ENCODE measurements around the gene FBXL7.

Gene FBXL7

GRCh38 chr5:15669826-15670225, 169.8 kb downstream of the FBXL7 start:
- in situ Hi-C loops (cut with HindIII; ENCODE audit: low pct_ligation_motif_present, low sequenced_read_pairs) = no loop called here

GRCh38 chr5:15674716-15675115, 174.7 kb downstream of the FBXL7 start:
- Histone ChIP-seq H3K36me3 (replicated peaks) (no peaks in the 10 kb centered on the region), H3K27ac (no peak overlapping the region), H3K27me3 (replicated peaks) (no peaks in the 10 kb centered on the region), H3K4me3 (ENCODE audit: low read depth, low read length) (no peak overlapping the region)
- in situ Hi-C loops (cut with HindIII; ENCODE audit: low pct_ligation_motif_present, low sequenced_read_pairs) = no loop called here
- no peak for TF ChIP-seq CTCF (IDR thresholded peaks at IDR 0.05; ENCODE audit: low read depth, low read length, missing control alignments)
- no peak for DNase-seq

More at GRCh38 chr5:15669826-15670225, 169.8 kb downstream of the FBXL7 start:
- no peaks in the 10 kb centered on the region for H3K36me3 ChIP-seq (replicated peaks)
- DNase-seq = no peak
- no peaks in the 10 kb centered on the region for H3K27me3 ChIP-seq (replicated peaks)
- H3K27ac ChIP-seq = no peak overlapping the region
- H3K4me3 ChIP-seq (ENCODE audit: low read depth, low read length) = no peak overlapping the region
- TF ChIP-seq CTCF (IDR thresholded peaks at IDR 0.05; ENCODE audit: low read depth, low read length, missing control alignments) = no peak

GRCh38 chr5:15676591-15676990, 176.6 kb downstream of the FBXL7 start:
- TF ChIP-seq CTCF (IDR thresholded peaks at IDR 0.05; ENCODE audit: low read depth, low read length, missing control alignments) = no peak
- Histone ChIP-seq H3K36me3 (replicated peaks) (no peaks in the 10 kb centered on the region), H3K27me3 (replicated peaks) (no peaks in the 10 kb centered on the region), H3K4me3 (ENCODE audit: low read depth, low read length) (no peak overlapping the region), H3K27ac (no peak overlapping the region)
- in situ Hi-C loops (cut with HindIII; ENCODE audit: low pct_ligation_motif_present, low sequenced_read_pairs) = no loop called here
- no peak for DNase-seq

GRCh38 chr5:15679161-15679560, 179.2 kb downstream of the FBXL7 start:
- no peak overlapping the region for H3K27ac ChIP-seq
- no peaks in the 10 kb centered on the region for H3K27me3 ChIP-seq (replicated peaks)
- no peak overlapping the region for H3K4me3 ChIP-seq (ENCODE audit: low read depth, low read length)
- TF ChIP-seq CTCF (IDR thresholded peaks at IDR 0.05; ENCODE audit: low read depth, low read length, missing control alignments) = no peak
- no peak for DNase-seq
- in situ Hi-C loops (cut with HindIII; ENCODE audit: low pct_ligation_motif_present, low sequenced_read_pairs) = no loop called here
- no peaks in the 10 kb centered on the region for H3K36me3 ChIP-seq (replicated peaks)

GRCh38 chr5:15680455-15680854, 180.5 kb downstream of the FBXL7 start:
- Histone ChIP-seq H3K4me3 (ENCODE audit: low read depth, low read length) (no peak overlapping the region), H3K36me3 (replicated peaks) (no peaks in the 10 kb centered on the region), H3K27me3 (replicated peaks) (no peaks in the 10 kb centered on the region), H3K27ac (no peak overlapping the region)
- TF ChIP-seq CTCF (IDR thresholded peaks at IDR 0.05; ENCODE audit: low read depth, low read length, missing control alignments) = no peak
- in situ Hi-C loops (cut with HindIII; ENCODE audit: low pct_ligation_motif_present, low sequenced_read_pairs) = no loop called here
- DNase-seq = no peak

- no peak for TF ChIP-seq CTCF (IDR thresholded peaks at IDR 0.05; ENCODE audit: low read depth, low read length, missing control alignments)
- no peaks in the 10 kb centered on the region for H3K27me3 ChIP-seq (replicated peaks)
- H3K4me3 ChIP-seq (ENCODE audit: low read depth, low read length) = no peak overlapping the region
- no peak overlapping the region for H3K27ac ChIP-seq
- no peaks in the 10 kb centered on the region for H3K36me3 ChIP-seq (replicated peaks)
- no peak for DNase-seq
- in situ Hi-C loops (cut with HindIII; ENCODE audit: low pct_ligation_motif_present, low sequenced_read_pairs) = no loop called here
Measured at GRCh38 chr5:15682122-15682521, 182.1 kb downstream of the FBXL7 start.

All from brain microvascular endothelial cell (primary cell).